Measurements from ENCODE around the gene BRF1.
"Not testable (repeated sequence)": the region's sequence is repeated elsewhere in the genome, so short reads cannot be mapped to it uniquely, and the experiment has no call there.

BRF1 gene

GRCh38 chr14:105332350-105332874 is 31.6 kb upstream of the BRF1 start:
- DNase-seq (ENCODE audit: low read depth): no peak

- no peak for DNase-seq (ENCODE audit: low read depth)
Observed at GRCh38 chr14:105331575-105332349, 31.0 kb upstream of the BRF1 start.

DNA sequence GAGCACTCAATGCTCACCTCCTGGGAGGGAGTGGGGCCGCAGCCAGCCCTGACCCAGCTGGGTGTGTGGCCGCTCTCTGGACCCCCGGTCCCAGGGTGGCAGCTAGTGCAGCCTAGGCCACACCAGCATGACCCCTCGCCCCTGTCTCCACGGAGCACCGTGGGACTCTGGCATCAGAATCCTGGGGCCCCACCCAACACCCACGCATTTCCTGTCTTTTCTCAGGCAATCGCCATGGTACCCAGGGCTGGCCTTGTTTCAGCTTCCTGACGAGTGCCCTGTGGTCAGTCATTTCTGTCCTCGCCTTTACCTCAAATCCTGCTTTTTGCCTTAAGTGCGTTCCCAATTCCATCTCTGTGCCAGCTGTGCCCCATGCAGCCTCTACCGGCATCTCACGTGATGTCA is 29.7 kb upstream of the BRF1 start:
- DNase-seq (ENCODE audit: low read depth): peak; percentile 60

DNA sequence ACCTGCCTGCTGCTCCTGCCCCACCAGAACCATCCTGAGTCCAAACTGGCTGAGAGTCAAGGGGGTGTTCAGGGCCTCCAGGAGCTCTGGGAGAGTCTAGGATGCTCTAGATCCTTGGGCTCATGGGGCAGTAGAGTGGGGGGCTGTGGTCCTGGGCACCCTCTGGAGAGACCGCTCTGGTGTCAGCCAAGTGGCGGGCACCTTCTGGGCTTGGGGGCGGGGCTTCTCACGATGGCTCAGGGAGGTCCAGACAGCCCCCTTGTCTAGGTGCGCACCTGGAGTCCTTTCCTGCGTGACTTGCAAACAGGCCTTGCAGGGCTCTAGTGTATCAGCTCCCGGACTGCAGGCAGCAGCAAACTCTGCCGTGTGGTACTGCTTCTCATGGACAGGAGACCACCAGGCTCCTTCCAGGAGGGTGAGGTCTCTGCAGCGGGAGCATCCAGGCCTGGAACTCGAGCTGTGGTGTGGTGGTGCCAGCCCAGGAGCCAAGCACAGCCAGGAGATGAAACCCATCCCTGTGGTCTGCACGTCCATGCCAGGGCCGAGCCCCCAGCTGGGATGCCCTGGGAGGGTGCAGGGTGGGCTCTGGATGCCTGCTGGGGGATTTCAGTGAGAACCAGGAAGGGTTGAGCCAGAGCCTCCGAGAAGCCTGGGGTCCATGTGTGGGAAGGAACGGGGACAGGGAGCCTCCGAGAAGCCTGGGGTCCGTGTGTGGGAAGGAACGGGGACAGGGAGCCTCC is 28.8 kb upstream of the BRF1 start:
- DNase-seq (ENCODE audit: low read depth): no peak

GRCh38 chr14:105328678-105329390 is 28.0 kb upstream of the BRF1 start:
- no peak for DNase-seq (ENCODE audit: low read depth)

DNA sequence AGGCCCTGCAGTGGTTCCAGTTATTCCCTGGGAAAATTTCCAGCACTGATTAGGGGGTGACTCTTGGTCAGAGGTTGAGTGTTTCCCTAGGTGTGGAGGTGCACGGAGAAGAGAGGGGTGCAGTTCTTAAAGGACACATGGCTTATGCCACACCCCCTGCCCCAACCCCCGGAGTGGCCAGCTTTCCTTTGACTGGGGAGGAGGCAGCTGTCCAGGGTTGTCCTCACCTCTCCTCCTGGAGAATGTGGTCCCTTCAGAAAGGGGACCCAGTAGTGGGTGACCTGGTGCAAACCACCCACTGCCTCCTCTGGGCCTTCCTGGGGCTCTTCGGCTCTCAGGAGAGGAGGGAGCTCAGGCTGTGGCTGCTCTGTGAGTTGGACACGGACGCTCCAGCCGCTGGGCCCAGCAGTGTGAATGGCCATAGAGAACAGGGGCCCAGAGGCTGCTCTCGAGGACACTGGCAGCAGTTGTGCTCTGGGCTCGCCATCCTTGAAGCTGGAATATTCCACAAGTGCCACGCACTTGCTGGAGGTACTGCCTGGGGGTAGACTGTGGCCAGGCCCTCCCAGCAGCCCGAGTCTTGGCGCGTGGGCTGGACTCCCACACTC is 27.4 kb upstream of the BRF1 start:
- no peak for DNase-seq (ENCODE audit: low read depth)

DNA sequence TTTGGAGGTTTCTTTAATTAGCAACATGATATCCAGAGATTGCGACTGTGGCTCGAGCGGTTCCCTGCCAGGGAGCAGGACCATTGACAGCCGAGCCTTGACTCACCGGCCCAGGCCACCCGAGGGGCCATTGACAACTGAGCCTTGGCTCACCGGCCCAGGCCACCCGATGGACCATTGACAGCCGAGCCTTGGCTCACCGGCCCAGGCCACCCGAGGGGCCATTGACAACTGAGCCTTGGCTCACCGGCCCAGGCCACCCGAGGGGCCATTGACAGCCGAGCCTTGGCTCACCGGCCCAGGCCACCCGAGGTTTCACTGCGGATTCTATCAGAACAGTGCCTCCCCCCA is 26.9 kb upstream of the BRF1 start:
- DNase-seq (ENCODE audit: low read depth): not testable (repeated sequence)

DNA sequence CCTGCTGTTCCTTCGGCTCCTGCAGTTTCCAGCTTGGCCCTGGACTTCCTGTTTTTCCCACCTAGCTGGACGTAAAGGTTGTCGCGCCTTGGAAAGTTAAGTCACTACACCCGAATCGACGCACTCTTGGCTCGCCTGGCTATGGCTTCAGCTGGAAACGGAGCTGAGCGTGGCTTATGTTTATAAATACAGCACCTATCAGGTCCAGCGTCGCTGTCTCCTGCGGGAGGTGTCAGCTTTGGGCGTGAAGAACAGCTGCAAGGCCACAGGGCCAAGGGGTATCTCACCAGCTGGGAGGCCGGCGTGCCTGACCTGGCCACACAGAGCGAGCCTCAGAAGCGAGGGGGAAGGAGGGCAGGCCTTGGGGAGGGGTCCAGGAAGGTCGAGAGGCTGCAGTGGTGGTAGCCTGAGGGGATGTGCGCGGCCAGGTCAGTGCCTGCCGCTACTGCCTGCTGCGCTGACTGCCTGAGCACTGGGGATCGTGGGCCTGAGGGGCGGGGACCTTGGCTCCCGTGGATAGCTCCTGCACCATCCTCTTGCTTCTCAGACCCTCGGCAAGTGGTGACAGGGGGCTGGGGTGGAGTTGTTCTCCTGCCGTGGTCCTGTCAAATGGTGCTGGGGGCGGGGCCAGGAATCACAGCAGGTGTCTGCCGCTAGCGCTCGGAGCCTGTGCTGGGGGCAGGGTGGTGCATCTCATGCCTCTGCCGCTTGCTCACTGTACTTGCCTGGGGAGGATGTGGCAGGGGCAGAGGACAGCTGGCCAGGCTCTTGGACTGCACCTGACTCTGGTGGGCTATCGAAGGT is 26.3 kb upstream of the BRF1 start:
- no peak for DNase-seq (ENCODE audit: low read depth)

DNA sequence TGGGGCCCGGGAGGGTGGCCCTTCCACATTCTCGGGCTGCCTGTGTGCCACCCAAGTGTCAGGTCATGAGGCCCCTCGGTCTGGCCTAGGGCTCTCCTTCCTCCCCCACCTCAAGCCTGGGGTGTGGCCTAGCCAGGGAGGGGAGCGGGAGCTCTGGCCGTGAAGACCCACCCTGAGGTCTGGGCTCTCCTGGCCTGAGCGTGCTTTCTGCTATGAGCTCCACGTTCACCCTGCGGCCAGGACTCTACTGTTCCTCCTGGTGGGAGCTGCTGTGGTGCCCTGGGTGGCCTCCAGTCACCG is 25.7 kb upstream of the BRF1 start:
- DNase-seq (ENCODE audit: low read depth): no peak

DNA sequence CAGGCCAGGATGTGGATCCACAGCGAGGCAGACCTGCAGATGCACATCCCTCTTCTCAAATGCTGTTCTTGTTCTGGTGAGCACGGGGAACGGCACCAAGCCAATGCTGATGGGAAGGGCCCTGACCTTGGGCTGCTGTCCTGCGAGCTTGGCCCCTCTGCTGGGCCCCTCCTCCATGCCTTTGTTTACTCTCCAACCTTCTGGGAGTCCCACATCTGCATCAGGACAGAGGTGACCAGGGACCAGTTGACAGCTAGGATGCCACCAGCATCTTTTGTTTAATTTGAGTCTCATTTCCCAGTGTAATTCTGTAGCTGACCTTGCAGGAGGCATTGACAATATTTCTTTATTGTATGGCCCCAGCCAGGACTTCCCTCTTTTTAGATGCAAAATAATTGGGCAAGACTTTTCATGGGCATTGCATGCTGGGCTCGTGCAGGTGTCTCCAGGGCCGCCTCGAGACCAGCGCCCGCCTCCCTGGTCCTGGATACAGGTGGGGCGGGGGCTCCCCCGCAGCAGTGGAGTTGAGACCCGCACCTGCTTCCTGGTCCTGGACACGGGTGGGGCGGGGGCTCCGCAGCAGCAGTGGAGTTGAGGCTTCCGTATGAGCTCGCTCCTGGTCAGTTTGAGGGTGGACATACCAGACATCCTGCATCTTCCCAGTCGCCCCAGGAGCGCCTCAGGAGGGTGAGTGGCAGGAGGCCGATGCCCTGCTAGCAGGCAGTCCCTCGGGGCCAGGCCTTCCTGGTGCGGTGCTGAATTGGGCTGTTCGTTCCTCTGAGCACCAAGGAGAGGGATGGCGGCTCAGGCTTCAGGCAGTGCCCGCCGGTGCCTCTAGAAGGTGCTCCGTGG is 25.1 kb upstream of the BRF1 start:
- DNase-seq (ENCODE audit: low read depth): no peak

DNA sequence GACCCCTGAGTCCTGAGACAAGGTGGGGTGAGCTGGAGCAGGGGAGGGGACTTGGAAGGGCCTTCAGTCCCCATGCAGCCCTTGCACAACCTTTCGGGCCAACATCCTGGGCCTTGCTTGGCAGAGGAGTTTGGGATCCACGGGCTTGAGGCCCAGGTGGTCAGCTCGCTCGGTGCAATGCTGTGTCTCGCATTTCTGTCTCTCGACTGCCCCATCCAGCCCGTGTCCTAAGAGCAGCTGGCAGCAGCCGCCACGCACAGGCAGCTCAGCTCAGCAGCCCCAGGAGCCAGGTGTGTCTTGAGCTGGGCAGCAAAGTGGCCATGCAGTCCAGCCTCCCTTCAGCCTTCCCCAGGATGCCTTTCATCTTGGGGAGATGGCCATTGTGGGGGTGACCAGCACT is 24.5 kb upstream of the BRF1 start:
- DNase-seq (ENCODE audit: low read depth): no peak

DNA sequence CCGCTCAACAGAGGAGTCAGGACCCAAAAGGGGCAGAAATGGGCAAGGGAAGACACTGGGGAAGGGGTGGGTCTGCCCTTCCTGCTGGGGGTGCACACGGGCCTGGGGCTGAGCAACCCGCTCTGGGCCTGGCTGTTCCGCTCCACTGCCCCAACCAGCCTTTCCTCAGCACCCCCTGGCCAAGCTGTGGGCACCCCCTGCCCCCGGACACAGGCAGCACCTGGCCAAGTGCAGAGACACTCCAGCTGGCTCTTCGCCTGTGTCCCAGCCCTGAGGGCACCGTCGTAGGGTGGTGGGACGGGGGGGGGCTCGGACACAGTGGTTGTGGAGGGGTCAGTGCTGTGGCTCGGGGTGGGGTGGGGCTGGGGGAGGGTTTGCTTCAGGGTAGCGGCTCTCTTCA is 24.1 kb upstream of the BRF1 start:
- DNase-seq (ENCODE audit: low read depth): no peak

DNA sequence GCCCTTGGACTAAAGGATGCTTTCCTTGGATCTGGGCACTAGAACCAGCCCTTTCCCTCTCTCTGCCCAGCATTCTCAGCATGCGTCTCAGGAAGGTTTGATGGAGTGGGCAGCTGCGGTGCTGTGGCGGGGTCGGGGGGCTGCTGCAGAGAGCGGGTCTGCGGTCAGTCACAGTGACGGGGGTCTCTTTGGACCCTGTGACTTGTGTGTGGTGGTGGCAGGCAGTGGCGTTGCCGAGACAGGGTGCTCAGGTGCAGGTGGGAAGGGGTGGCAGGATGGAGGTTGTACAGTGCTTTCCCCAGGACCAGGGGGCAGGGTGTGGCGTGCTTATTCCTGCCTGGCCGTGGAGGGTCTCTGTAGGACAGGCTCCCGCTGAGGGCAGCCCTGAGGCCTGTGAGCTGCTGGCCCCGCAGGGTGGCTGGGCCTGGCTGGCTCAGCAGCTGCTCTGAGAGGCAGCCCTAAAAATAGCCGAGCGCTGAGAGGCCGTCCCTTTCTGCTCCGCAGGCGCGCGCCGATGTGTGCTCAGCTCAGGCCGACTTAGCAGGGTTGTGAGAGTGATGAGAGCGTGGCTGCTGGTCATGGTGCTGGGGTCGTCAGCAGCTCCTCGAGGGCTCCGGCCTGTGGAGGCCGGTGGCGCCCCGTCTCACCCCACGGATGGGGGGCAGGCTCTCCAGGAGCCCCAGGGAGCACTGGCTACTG is 23.4 kb upstream of the BRF1 start:
- no peak for DNase-seq (ENCODE audit: low read depth)

DNA sequence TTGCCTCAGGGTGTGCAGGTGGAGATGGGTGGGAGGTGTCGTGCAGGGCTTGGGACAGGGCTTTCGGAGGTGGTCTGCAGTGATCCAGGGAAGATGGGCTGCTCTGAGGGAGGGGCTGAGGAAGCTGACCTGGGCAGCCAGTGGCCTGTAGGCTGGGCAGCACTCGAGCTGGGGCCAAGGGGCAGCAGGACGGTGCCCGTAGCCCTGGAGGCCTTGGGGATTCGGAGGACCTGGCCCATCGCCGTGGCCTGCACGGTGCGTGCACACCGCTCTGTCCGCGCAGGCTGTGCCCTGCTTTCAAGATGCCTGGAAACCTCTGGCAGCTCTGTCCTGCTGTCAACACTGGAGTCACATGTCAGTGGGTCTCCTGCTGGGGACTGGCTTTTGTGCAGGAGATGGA is 22.9 kb upstream of the BRF1 start:
- no peak for DNase-seq (ENCODE audit: low read depth)

DNA sequence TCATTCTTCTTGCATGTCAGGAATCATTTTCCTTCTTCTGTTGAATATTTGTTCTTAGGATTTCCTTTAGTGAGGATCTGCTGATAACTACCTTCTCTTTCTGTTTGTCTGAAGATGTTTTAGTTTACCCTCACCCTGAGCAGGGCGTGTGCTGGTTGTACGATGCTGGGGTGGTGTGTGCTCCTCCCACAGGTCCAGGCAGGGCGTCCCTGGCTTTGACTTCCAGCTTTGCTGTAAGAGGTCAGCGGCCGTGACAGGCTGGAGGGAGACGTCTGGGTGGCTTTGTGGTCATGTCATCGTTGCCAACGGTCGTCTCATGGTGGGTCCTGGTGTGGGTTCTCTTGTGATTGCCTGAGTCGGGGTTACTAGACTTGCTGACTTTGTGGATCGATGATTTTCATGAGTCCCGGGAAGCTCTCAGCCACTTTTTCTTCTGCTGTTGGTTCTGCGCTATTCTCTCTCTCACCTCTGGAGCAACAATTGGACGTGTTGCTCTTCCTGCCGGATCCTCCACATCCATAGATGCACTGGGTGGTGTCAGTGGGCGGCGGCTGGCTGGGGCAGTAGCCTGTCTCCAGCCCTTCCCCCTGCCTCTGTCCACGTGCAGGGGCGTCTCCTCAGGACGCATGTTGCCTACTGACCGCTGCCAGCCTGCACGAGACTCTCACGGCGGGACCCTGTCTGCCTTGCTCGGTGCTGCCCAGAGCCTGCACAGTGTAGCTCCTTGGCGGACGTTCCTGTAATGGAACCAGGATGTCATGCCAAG is 22.2 kb upstream of the BRF1 start:
- no peak for DNase-seq (ENCODE audit: low read depth)

DNA sequence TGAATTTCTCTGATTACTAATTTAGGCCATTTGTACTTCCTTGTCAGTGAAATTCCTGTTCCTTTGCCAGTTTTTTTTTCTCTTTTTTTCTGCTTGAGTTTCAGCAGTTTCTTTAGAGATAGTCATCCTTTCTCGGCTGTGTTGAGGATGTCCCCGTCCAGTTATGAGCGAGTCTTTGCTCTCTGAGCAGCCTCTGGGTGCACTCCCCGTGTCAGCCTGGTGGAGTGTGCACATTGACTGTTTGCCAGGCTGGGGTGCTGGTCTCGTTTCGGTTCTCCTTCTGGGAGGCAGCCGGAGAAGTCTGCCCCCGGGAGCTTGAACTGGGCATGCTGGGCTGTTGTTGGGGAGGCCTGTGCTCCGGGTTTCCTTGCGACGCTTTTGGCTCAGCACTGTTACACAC is 16.7 kb upstream of the BRF1 start:
- peak; percentile 39 for DNase-seq (ENCODE audit: low read depth)

DNA sequence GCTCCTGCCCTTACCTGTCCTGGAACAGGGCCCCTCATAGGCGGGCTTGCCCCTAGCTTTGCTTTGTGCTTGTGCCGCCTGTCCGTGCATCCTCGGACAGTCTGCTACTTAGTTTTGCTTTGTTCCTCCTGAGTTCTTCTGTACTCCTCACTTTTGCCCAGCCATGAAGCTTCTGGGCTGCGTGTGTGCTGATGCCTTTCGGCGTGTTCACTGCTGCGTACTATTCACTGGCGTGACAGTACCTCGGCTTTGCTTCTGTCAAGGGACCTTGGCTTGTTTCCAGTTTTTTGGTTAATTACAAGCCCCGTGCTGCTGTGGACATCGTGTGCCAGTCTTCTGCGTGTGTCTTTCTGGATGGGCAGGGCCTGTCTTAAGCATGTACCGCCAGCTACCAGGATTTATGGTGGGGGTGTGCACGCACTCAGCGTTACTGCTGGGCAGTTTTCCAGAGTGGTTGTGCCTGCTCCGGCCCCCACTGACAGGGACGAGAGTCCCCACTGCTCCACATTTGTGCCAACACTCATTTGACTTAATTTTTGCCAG is 16.2 kb upstream of the BRF1 start:
- no peak for DNase-seq (ENCODE audit: low read depth)

GRCh38 chr14:105316577-105316941 is 15.8 kb upstream of the BRF1 start:
- DNase-seq (ENCODE audit: low read depth): no peak

GRCh38 chr14:105315941-105316576 is 15.3 kb upstream of the BRF1 start:
- no peak for DNase-seq (ENCODE audit: low read depth)

Data from GM04504 (cell line).